ENCODE measurements around the gene CDK12. TPM values are rescaled to one million over a fixed set of nuclear protein-coding genes. Genes with fewer than 3 reads are reported as not detected.
A peak's percentile ranks its signal among the peaks of the same experiment; 100 is the strongest.
"Not testable (repeated sequence)": the region's sequence is repeated elsewhere in the genome, so short reads cannot be mapped to it uniquely, and the experiment has no call there.

Gene CDK12
- 21.5 and 30.7 TPM in 2 replicates for total RNA-seq (2014; rRNA removed; shearing (Covaris generic))

DNA sequence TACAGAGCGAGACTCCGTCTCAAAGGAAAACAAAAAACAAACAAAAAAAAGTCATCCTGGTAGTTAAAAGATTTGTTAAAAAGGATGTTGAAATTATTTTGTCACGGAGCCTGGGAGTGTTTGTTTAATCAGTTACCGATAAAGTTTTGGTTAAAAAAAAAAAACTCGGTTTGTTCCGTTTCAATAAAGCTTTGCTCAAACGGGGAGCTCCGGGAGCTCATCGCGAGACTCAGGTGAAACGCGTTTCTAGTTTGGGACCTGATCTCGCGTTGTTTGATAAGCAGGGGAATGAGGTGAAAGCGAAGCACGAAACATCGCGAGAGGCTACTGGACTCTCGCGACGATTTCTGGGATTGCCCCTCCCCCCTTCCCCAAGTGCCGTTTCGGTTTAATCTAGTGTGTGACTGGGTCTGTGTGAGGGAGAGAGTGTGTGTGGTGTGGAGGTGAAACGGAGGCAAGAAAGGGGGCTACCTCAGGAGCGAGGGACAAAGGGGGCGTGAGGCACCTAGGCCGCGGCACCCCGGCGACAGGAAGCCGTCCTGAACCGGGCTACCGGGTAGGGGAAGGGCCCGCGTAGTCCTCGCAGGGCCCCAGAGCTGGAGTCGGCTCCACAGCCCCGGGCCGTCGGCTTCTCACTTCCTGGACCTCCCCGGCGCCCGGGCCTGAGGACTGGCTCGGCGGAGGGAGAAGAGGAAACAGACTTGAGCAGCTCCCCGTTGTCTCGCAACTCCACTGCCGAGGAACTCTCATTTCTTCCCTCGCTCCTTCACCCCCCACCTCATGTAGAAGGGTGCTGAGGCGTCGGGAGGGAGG is at the start of gene CDK12:
Gene CDK12 (plus strand): TSS at position 374 of the 813 bp plus-strand sequence. CDS start 586 bp downstream, outside the sequence.
- DNase-seq (ENCODE audit: low read depth): peak; percentile 99

DNA sequence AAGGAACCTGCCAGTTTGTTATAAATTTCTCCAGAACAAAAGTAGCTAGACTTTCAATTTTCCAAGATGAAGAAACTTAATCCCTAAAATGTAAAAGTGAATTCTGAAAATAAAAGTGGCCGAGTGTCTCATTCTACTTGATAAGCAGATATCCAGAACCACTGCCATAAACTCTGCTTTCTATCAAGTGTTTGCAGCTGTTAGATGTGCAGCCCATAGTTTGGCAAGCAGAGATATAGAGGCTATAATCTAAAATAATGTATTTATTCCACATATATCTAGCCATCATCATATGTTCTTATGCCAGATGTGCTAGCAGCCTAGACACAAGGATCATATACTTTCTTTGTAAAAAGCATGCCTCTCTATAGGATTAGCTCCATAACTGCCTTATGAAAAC is 45.1 kb upstream of the CDK12 start:
- no peak for DNase-seq (ENCODE audit: low read depth)

DNA sequence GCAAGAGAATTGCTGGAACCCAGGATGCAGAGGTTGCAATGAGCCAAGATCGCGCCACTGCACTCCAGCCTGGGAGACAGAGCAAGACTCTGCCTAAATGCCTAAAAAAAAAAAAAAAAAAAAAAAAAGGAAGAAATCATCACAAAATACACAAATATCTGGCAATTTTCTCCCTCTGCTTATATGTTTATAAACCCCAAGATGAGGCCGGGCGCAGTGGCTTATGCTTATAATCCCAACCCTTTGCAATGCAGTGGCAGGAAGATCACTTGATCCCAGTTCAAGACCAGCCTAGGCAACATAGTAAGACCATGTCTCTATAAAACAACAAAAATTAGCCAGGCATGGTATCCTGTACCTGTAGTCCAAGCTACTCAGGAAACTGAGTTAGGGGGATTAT is 31.7 kb upstream of the CDK12 start:
- no peak for DNase-seq (ENCODE audit: low read depth)

DNA sequence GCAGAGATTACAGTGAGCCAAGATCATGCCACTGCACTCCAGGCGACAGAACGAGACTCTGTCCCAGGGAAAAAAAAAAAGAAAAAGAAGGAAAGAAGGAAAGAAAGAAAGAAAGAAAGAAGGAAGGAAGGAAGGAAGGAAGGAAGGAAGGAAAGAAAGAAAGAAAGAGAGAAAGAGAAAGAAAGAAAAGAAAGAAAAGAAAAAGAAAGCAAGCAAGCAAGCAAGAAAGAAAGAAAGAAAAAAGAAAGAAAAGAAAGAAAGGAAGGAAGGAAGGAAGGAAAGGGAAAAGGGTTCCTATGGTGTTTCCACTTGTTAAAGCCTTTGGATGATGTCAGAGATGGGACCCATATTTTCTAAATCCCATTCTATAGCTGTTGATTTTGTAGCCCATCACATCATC is 21.4 kb upstream of the CDK12 start:
- not testable (repeated sequence) for DNase-seq (ENCODE audit: low read depth)

DNA sequence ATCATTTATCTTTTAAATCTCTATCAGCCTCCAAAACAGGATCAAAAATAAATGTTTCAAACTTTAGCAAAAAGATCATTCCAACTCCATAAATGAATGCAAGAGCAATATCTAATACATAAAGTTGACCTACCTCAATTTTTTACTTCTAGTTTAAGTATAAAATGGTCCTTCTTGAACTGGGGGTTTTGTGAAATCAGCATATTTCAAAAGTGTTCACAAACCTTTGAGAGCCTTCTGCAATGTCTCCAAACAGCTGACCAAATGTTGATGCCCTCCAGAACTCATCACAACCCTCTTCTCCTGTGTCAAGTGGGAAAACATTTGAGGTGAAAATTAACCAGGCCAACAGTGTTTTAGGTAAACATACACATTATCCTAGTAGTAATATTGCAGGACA is 18.0 kb upstream of the CDK12 start:
- no peak for DNase-seq (ENCODE audit: low read depth)

DNA sequence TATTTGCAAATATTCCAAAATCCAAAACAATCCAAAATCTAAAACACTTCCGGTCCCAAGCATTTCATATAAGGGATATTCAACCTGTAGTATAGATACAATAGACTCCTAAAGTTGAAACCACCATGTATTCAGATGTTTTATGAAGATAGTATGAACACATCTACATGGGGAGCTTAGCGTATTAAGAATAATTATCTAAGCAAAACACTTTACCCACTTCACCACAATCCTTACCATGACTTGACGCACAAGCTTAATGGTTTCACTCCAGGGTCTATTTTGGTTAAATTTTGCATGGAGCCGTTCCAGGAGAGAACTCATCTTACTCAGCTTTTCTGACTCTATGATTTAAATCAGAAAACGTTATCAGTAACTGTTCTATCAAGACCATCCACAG is 13.7 kb upstream of the CDK12 start:
- DNase-seq (ENCODE audit: low read depth): no peak

DNA sequence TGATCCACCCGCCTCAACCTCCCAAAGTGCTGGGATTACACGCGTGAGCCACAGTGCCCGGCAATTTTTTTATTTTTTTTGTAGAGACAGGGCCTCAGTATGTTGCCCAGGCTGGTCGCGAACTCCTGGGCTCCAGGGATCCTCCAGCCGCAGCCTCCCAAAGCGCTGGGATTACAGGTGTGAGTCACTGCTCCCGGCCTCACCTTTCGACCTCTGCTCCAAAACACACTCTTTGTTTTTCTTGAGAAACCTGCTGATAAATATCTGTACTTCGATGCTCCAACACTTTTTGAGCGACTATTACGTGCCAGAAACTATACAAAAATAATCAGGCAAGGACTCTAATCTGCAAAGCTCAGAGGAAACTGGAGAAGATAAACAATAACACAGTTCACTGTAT is 11.2 kb upstream of the CDK12 start:
- peak; percentile 10 for DNase-seq (ENCODE audit: low read depth)

DNA sequence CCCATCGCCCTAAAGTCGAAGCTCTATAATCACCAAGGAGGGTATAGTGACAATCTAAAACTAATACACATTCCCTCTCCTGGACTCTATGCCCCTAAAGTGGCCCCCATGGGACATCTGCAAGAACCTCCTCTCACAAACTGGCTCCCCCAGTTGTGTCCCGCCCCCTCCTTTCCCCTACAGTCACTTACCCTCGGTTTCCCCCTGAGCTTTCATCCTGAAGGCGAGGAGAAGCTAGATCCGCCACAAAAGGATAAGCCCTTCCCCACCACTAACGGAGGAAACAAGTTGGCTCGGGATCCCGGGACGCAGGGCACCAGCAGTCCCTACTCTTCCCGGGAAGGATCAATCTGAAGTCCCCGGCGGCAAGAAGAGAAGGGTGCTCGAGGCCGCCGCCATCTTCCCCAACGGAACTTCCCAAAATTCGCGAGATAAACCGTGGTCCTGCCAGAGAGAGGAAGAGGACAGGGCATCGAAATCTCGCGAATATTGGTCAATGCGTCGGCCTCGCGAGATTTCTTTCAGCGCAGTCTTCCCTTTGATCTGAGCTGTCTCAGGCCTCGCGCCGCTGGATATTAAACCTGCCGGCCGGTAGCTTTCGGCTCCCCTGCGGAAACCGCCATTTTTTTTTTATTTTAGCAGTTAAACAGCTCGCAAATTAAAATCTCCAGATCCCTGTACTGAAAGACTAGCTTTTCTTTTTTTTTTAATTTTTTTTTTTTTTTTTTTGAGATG is 10.3 kb upstream of the CDK12 start, which contains the start of gene MED1:
Gene MED1 (minus strand): TSS at position 417 of the 735 bp plus-strand sequence. CDS start 201 bp downstream, at position 216.
- peak; percentile 99 for DNase-seq (ENCODE audit: low read depth)

DNA sequence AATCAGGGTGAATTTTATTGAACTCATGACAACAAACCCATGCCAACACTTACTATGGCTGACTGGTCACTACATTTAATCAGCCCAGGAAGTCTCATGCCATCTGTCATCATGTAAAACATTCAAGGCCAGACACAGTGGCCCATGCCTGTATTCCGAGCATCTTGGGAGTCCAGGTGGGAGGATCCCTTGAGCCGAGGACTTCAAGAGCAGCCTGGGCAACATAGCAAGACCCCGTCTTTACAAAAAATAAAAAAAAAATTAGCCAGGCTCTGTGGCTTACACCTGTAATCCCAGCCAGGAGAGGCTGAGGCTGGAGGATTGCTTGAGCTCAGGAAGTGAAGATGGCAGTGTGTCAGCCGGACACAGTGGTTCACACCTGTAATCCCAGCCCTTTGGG is 5.4 kb upstream of the CDK12 start:
- no peak for DNase-seq (ENCODE audit: low read depth)

DNA sequence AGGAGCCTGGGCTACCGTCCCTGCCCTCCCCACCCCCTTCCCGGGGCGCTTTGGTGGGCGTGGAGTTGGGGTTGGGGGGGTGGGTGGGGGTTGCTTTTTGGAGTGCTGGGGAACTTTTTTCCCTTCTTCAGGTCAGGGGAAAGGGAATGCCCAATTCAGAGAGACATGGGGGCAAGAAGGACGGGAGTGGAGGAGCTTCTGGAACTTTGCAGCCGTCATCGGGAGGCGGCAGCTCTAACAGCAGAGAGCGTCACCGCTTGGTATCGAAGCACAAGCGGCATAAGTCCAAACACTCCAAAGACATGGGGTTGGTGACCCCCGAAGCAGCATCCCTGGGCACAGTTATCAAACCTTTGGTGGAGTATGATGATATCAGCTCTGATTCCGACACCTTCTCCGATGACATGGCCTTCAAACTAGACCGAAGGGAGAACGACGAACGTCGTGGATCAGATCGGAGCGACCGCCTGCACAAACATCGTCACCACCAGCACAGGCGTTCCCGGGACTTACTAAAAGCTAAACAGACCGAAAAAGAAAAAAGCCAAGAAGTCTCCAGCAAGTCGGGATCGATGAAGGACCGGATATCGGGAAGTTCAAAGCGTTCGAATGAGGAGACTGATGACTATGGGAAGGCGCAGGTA is 762 bp downstream of the CDK12 start:
- no peak for DNase-seq (ENCODE audit: low read depth)

DNA sequence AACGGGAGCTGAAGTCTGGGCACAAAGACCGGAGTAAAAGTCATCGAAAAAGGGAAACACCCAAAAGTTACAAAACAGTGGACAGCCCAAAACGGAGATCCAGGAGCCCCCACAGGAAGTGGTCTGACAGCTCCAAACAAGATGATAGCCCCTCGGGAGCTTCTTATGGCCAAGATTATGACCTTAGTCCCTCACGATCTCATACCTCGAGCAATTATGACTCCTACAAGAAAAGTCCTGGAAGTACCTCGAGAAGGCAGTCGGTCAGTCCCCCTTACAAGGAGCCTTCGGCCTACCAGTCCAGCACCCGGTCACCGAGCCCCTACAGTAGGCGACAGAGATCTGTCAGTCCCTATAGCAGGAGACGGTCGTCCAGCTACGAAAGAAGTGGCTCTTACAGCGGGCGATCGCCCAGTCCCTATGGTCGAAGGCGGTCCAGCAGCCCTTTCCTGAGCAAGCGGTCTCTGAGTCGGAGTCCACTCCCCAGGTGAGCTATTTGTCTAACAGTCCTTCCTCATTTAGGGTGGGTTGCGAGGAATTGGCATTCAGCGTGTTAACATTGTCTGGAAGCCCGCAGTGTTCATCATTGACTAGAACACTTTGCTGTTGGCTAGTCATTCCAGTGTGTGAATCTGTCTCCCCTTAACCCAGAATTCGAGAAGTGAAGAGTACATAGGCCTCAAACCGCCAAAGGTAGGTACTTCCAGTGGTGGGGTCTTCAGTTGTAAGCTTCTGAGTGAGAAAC is 1.5 kb downstream of the CDK12 start:
- DNase-seq (ENCODE audit: low read depth): peak; percentile 7

DNA sequence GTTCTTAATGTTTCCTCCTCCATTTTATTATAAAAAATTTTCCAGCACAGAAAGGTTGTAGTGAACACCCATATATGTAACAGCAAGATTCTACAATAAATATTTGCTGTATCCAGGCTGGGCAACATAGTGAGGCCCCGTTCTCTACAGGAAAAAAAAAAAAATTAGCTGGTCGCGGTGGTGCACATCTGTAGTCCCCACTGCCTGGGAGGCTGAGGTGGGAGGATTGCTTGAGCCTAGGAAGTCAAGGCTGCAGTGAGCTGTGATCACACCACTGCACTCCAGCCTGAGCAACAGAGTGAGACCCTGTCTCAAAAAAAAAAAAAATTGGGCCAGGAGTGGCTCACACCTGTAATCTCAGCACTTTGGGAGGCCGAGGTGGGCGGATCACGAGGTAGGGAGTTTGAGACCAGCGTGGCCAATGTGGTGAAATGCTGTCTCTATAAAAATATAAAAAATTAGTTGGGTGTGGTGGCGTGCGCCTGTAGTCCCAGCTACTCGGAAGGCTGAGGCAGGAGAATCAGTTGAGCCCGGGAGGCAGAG is 3.4 kb downstream of the CDK12 start:
- DNase-seq (ENCODE audit: low read depth): not testable (repeated sequence)

DNA sequence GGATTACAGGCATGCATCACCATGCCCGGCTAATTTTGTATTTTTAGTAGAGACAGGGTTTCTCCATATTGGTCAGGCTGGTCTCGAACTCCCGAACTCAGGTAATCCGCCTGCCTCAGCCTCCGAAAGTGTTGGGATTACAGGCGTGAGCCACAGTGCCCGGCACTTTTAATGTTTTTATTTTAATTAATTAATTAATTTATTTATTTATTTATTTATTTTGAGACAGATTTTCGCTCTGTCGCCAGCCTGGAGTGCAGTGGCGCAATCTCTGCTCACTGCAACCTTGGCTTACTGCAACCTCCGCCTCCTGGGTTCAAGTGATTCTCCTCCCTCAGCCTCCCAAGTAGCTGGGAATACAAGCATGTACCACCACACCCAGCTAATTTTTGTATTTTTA is 7.3 kb downstream of the CDK12 start:
- DNase-seq (ENCODE audit: low read depth): not testable (repeated sequence)

DNA sequence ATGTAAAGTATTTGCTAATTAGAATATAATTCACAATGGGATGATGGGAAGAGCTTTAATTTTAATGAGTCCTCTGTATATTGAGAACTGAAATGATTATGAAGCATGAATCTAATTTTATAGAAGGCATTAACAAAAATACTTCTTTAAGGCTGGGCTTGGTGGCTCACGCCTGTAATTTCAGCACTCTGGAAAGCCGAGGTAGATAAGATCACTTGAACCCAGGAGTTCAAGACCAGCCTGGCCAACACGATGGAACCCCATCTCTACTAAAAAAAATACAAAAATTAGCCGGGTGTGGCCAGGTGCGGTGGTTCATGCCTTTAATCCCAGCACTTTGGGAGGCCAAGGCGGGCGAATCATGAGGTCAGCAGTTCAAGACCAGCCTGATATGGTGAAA is 12.0 kb downstream of the CDK12 start:
- DNase-seq (ENCODE audit: low read depth): no peak

DNA sequence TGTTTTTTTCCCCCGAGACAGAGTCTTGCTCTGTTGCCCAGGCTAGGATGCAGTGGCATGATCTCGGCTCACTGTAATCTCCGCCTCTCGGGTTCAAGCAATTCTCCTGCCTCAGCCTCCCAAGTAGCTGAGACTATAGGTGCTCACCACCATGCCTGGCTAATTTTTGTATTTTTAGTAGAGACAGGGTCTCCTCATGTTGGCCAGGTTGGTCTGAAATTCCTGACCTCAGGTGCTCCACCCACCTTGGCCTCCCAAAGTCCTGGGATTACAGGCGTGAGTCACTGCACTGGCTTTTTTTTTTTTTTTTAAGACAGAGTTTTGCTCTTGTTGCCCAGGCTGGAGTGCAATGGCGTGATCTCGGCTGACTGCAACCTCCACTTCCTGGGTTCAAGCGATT is 18.3 kb downstream of the CDK12 start:
- DNase-seq (ENCODE audit: low read depth): peak; percentile 22

DNA sequence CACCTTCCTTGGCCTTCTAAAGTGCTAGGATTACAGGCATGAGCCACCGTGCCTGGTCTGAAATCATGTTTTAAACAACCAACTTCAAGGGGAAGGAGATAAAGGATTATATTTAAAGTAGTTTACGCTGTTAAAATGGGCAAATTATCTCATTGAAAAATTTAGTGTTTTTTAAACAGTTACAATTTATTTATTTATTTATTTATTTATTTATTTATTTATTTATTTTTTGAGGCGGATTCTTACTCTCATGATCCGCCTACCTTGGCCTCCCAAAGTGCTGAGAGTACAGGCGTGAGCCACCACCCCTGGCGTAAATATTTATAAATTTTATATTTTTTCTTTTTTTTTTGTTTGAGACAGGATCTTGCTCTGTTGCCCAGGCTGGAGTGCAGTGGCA is 22.2 kb downstream of the CDK12 start:
- no peak for DNase-seq (ENCODE audit: low read depth)

DNA sequence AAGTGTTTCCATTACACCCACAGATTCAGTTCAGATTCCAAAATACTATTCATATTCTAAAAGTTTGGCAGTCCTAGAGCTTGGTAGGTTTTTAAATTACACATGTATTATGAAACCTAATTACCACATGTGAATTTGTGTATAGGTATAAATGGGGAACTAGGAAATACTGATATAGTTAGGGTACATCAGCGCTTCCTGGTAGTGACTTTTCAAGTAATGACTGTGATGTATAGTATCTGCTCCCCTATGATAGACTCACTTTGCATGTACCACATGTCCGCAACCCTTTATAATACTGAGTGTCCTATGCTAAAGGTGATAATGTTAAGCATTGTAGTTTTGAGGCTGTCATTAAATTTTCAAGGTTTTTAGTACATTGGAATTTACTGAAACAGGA is 22.9 kb downstream of the CDK12 start:
- DNase-seq (ENCODE audit: low read depth): no peak

DNA sequence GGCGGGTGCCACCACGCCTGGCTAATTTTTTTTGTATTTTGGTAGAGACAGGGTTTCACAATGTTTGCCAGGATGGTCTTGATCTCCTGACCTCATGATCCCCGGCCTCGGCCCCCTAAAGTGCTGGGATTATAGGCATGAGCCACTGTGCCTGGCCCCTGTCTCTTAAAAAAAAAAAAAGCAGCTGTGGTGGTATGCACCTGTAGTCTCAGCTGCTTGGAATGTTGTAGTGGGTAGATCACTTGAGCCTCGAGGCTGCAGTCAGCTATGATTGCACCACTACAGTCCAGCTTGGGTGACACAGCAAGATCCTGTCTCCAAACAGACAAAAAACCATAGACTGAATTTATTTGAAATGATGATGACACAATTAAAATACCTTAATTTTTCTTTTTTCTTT is 24.3 kb downstream of the CDK12 start:
- peak; percentile 96 for DNase-seq (ENCODE audit: low read depth)

DNA sequence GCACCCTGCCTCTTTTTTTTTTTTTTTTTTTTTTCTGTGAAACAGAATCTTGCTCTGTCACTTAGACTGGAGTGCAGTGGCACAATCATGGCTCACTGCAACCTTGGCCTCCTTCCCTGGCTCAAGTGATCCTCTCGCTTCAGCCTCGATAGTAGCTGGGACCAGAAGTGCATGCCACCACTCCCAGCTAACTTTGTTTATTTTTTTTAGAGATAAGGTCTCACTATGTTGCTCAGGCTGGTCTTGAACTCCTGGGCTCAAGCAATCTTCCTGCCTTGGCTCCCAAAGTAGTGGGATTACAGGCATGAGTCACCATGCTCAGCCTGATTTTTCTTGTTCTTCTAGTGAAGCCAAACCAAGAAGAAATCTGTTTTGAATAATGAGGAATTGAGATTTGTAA is 25.0 kb downstream of the CDK12 start:
- DNase-seq (ENCODE audit: low read depth): peak; percentile 88

DNA sequence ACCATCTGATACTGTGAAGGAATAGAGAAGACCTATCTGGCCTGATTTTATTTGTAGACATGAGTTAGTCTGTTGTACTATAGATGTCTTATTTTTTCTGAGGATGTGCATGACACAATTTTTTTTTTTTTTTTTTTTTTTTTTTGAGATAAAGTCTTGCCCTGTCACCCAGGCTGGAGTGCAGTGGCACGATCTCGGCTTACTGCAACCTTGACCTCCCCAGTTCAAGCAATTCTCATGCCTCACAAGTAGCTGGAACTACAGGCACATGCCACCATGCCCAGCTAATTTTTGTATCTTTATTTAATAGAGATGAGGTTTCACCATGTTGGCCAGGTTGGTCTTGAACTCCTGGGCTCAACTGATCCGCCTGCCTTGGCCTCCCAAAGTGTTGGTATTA is 26.2 kb downstream of the CDK12 start:
- not testable (repeated sequence) for DNase-seq (ENCODE audit: low read depth)

DNA sequence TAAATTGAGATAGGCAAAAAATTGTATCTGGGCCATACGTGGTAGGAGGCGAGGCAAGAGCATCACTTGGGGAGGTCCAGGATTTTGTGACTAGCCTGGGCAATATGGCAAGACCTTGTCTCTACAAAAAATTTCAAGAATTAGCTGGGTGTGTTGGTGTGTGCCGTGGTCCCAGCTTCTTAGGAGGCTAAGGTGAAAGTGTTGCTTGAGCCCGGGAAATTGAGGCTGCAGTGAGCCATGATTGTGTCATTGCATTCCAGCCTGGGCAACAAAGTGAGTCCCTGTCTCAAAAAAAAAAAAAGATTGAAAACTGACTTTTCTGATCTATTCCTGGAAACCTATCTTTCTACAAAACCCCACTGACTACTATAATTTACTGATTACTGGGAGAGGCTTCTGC is 26.7 kb downstream of the CDK12 start:
- peak; percentile 30 for DNase-seq (ENCODE audit: low read depth)

Measured in M059J (cell line).